HG02678 (cell line): ENCODE measurements around the gene TNNI2.
"Not testable (repeated sequence)": the region's sequence is repeated elsewhere in the genome, so short reads cannot be mapped to it uniquely, and the experiment has no call there.

Experiments used
- ATAC-seq: cut with Tn5 transposase; IDR thresholded peaks from one replicate; pipeline ENCODE4 v1.9.1; 2021; ENCODE audit warnings: mild to moderate bottlenecking, moderate library complexity; ENCODE audit not compliant: unreplicated experiment

Gene TNNI2

DNA sequence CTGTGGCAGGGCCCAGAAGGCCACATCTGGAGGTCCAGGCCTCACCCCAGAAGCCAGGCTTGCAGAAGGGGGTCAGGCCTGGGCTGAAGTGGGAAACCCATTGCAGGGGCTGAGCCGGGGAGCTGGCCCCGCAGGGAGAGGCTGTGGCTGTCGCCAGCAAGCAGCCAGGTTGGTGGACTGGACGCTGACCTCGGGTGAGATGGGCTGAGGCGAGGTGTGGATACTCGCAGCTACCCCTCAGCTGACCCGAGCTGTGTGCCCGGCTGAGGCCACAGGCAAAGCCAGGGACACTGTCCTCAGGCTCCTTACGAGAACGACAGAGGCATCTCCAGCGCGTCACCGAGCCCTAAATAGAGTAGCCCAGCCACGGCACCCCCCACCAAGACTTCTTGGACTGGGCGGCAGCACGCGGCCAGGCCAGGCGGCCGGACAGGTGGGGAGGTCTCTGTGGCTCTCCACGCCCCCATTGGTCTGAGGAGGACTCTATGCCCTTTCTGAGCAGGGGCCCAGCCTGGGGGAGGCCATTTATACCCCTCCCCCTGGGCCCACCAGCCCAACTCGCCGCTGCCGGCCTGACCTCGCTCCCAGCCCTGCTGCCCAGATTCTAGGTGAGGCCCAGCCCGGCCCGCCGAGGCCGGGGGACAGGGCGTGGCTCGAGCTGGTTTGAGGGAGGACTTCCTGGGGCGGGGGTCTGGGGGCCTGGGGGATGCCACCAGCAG, at the start of gene TNNI2:
TSS of gene TNNI2 (plus strand) at position 556 of the 719 bp plus-strand sequence. CDS start 716 bp downstream, outside the sequence.
- ATAC-seq = no peak

DNA sequence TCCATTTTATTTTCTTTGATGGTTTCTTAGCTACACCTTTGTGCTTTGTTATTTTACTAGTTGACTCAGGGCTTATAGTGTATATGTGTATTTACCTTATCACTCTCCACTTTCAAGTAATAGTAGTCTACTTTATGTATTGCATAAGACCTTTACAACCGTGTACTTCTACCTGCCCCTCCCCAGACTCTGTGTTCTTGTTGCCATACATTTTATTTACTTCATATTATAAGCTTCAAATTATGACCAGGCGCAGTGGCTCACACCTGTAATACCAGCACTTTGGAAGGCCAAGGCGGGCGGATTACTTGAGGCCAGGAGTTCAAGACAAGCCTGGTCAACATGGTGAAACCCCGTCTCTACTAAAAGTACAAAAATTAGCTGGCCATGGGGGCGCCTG, 46.9 kb upstream of the TNNI2 start:
- ATAC-seq = no peak

DNA sequence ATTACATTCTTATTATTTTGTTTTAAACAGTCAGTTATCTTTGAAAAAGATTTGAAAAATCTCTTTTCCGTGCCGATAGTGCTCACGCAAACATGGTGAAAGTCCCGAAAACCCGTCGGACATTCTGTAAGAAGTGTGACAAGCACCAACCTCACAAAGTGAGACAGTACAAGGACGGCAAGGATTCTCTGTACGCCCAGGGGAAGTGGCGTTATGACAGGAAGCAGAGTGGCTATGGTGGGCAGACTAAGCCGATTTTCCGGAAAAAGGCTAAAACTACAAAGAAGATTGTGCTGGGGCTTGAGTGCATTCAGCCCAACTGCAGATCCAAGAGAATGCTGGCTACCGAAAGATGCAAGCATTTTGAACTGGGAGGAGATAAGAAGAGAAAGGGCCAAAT, 46.3 kb upstream of the TNNI2 start:
- ATAC-seq = no peak

DNA sequence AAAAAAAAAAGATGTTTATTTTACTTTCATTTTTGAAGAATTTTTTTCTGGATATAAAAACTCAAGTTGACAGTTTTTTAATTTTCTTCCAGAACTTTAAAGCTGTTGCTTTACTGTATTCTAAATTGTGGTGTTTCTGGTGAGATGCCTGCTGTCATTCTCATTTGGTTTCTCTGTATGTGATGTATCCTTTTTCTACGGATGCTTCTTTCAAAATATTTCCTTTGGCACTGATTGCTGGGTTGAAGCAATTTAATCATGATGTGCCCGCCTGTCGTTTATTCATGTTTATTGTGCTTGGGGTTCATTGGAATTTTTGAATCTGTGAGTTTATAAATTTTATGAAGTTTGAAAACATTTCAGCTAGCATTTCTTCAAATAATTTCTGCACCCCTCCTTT, 45.7 kb upstream of the TNNI2 start:
- ATAC-seq = no peak

DNA sequence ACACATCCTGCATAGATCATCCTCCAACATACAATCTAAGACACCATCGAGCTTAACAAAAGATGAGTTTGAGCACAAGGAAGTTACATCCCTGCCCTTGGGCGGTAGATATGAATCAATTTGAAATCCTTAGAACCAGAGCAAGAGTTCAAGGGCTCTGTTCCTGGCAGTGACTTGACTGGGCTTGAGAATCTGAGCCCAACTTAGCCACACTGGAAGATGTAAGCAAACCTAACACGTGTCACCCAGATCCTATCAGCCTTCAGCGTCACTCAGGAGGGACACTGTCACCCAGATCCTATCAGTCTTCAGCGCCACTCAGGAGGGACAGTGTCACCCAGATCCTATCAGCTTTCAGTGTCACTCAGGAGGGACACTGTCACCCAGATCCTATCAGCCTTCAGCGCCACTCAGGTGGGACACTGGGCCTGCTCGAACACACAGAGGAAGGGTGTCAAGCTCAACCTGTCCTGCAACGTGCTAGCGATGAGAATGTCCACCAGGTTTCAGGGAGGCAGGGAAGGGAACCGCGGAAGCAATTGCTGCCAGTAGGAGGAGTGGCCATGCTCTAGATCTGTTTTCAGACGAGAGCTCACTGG, 42.3 kb upstream of the TNNI2 start:
- ATAC-seq = no peak

DNA sequence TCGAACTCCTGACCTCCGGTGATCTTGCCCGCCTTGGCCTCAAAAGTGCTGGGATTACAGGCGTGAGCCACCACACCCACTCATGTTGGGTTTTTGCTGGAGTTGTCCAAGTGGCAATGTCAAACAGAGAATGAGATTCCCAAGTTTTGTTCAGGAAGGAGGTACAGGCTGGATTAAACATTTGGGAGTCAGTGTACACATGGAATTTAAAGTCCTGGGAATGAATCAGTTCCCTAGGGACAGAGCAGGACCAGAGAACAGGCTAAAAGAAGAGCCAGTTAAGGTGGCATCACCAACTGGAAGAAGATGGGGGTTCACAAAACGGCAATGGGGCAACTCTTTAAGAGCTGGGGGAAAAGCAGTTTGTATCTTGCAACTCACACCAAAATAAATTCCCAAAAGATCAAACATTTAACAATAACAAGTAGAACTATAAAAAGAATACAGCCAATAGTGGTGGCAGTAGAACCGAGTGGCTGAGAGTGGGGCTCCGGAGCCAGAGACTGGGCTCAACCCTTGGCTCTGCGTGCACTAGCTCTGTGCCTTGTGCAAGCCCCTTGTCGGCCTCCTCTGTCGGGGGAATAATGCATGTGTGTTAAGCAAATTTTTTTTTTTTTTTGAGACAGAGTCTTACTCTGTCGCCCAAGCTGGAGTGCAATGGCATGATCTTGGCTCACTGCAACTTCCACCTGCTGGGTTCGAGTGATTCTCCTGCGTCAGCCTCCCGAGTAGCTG, 41.2 kb upstream of the TNNI2 start:
- no peak for ATAC-seq

DNA sequence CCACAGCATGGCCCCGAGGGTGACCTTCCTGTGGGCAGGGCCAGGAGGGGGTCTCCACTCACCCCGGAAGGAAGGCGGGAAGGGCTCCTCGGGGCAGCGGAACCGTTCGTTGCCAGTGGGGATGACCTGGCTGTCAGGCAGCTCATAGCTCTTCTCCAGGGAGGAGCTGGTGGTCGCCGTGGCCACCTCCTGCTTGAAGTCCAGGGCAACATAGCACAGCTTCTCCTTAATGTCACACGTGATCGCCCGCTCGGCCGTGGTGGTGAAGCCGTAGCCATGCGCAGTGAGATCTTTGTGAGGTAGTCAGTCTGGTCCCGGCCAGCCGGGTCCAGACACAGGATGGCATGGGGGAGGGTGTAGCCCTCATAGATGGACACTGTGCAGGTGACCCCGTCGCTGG, 35.5 kb upstream of the TNNI2 start:
- no peak for ATAC-seq

DNA sequence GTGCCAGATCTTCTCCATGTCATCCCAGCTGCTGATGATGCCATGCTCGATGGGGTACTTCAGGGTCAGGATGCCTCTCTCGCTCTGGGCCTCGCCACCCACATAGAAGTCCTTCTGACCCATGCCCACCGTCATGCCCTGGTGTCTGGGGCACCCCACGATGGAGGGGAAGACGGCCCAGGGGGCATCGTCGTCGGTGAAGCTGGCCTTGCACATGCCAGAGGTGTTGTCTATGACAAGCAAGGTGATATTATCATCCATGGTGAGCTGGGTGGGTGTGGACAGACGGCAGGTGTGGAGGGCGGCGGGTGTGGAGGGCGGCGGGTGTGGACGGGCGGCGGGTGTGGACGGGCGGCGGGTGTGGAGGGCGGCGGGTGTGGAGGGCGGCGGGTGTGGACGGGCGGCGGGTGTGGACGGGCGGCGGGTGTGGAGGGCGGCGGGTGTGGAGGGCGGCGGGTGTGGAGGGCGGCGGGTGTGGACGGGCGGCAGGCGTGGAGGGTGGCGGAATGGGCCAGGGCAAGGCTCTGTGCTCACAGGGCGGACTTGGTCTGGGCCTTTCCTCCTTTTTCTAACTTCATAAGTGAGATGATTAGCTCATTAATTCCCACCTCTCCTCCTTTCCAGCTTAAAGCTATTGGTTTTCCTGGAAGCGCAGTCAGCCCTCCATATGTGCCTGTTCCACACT, 34.8 kb upstream of the TNNI2 start:
- not testable (repeated sequence) for ATAC-seq

DNA sequence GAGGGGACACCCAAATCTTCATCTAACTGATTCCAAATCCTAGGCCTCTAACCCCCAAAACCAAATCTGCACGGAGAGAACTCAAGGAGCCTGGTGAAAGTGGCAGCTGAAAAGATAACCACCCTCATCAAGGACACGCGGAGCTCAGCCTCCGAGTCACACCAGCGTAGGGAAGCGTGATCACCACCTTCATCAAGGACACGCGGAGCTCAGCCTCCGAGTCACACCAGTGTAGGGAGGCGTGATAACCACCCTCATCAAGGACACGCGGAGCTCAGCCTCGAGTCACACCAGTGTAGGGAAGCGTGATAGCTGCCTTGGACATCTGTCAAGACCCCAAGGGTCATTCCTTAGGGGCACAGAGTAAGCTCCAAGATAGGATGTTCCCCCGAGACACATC, 33.3 kb upstream of the TNNI2 start:
- ATAC-seq = no peak

DNA sequence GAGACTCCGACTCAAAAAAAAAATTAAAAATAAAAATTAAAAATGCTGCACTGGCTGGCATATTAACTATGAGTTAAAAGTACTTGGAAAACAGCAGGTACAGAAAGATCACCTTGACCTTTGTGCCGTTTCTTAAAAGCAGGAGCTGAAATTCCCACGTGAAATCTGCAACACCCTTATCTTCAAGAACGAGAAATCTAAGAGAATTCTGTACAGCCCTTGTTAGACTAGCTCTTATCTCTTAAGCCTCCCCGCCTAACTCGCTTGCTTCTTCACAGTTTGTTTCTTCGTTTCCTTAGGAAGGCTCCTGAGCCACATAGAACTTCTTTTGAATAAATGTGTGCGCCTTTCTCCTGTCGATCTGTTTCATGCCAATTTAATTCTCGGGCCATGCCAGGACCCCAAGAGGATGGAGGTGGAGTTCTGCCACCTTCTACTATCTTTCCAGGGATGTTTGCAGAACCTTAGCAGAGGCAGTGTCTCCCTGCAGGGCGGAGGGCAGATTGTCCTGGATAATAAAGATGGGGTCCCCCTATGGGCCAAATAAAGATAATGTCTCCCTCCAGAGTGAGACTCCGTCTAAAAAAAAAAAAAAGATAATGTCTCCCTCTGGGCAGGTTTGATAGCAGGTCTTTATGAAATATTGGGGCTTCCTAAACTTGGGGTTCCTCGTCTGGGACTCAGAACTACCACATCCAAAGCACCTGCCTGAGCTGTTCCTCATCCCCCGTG, 31.4 kb upstream of the TNNI2 start:
- ATAC-seq = no peak

DNA sequence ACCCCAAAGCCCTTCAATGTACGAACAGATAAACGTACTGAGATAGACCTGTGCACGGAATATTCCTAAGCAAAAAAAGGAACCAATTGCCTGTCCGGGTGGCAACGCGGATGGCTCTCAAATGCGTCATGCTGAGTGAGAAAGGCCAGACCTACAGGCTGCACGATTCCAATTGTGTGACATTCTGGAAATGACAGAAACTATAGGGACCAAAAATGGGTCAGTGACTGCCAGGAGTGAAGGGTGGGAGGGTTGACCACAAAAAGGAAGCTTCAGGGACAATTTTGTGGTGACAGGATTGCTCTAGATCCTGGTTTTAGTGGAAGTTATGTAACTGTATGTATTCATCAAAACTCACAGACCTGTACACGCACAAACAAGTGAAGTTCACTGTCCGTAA, 28.0 kb upstream of the TNNI2 start:
- no peak for ATAC-seq

DNA sequence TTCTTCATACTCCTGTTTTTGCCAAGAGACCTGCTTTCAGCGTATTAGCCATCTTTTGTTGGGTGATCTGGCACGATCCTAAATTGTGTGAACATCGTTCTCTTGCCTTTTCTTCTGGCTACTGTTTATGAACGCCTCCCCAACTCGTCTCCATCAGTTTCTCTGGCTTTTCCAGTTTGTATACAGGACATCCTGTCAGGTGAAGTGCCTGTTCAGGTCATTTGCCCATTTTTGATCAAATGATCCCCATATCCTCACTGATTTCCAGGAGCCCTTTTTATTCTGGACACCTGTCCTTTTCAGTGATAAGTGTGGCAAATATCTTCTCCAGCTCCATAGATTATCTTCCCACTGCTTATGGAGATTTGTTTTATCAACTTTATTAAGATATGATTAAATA, 26.5 kb upstream of the TNNI2 start:
- ATAC-seq = no peak

DNA sequence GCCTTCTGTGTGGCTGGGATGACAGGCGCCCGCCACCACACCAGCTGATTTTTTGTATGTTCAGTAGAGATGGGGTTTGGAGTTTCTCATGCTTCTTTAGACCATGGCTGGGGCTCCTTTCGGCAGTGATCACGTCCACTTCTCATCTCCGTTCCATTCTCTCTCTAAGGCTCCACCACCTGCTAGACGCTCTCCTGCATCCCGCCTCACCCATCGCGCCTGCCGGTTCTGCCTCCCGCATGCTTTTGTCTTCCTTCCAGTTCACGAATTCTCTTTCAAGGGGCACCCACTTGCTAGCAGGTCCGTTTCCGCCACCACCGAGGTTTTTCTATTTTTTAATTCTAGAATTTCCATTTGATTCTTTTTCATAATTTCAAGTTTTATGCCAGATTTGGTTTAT, 26.0 kb upstream of the TNNI2 start:
- ATAC-seq = no peak

DNA sequence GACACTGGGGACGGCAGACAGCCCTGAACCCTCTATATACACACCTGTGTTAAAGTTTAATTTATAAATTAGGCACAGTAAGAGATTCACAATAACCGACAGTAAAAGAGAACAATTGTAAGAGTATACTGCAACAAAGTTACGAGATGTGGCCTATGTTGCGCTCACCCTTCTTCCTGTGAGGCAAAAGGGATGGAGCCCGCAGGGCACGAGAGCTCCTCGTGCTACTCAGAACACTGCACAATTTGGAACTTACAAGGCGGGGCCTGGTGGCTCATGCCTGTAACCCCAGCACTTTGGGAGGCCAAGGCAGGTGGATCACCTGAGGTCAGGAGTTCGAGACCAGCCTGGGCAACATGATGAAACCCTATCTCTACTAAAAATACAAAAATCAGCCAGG, 25.4 kb upstream of the TNNI2 start:
- not testable (repeated sequence) for ATAC-seq

DNA sequence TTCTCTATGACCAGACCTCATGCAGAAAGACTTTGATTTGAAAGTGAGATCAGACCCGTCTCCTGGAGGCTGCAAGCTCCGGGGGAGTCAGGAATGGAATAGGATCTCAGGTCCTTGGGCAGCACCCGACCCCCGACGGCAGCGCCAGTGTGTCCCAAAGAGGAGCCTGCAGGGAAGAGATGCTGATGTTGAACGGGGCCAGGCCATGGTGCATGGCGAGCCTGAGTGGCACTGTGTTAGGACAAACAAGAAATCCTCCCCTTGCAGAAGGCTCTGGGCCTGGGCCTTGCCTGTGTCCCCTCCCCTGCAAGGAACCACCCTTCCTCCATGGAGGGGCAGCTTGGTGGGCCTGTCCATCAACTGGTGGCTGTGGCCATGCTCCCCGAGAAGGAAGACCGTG, 24.1 kb upstream of the TNNI2 start:
- no peak for ATAC-seq

DNA sequence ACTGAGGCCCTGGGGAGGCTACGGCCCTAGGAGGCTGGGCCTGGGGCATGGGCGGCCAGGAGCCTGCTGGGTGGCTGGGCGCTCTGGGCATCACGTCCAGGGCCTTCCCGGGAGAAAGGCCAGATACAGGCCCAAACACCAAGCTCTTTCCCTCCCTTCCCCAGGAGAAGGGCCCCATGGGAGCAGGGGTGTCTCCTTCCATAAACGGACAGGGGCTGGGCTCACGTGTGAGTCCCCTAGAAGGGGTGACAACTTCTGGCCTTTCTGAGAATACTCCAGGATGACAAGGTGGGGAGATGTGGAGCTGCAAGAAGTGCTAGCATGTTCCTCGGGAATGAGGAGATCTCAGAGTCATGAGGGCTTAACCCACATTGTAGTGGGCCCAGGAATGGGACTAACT, 23.5 kb upstream of the TNNI2 start:
- no peak for ATAC-seq

DNA sequence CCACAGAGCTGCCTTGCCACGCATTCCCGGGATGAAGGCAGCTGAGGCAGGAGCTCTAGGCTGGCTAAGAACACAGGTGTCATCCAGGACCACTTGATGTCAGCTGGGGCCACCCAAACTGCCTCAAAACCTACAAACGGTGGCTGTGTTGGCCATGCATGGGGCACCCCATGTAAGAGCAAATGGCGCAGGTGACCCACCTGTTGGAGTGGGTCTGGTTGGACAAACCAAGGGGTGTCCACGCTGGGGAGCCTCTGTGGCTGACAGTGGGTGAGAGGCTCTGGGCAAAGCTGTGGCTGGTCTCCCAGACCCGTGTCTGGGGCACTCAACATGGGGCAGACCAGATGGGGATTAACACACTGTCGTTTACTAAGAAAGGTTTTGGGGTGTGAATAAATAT, 23.0 kb upstream of the TNNI2 start:
- no peak for ATAC-seq

DNA sequence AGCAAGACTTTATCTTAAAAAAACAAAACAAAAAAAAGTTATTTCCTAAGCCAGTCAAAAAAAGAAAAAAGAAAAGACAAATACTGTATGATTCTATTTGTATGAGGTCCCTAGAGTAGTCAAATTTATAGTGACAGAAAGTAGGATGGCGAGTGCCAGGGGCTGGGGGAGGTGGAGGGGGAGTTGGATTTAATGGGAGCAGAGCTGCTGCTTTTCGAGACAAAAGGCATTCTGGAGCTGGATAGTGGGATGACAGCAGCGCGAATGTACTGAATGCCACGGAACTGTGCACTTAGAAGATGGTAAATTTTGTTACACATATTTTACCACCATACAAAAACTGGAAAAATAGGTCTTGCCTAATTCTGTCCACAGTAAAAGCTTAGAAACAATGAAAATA, 21.8 kb upstream of the TNNI2 start:
- no peak for ATAC-seq

DNA sequence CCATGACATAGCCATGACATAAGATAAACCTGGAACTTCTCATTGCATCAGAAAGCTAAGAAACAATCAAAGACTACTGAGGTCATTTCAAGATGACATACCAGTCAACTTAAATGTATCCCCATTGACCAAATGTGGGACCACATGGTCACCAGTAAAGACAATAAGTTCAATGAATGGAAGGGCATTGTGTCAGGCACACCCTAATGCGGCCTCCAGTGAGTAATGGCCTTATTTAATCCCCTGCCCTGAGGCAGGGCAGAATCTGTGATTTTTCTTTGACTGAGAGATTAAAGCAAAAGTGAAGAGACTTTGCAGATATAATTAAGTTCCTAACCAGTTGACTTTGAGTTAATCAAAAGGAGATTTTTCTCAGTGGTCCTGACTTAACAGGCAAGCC, 21.3 kb upstream of the TNNI2 start:
- no peak for ATAC-seq

DNA sequence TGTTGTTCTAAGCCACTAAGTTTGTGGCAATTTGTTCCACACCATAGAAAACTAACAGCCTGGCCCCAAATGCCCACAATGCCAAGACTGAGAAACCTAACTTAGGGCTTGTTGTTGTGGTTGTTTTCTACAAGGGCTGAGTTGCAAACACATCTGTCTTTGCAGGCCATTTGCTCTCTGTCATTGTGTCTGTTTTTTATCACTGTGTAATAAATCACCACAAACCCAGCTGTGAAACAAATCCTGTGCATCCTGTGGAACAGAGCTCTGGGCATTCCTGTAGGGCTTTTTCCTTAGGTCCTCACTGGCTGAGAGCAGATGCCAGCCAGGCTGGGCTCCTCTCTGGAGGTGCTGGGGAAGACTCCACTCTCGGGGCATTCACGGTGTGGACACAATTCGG, 19.7 kb upstream of the TNNI2 start:
- ATAC-seq = no peak
